Measurements from ENCODE around the gene PPEF1.

The PPEF1 gene

GRCh38 chrX:18707426-18708049 lies at the start of gene PPEF1:
Gene PPEF1, plus strand, starts transcription at chrX:18707645. Its CDS starts 136 bp downstream, at chrX:18707781.
- DNase-seq, result no peak

GRCh38 chrX:18661273-18661672 lies 46.2 kb upstream of the PPEF1 start:
- no peak for DNase-seq

- no peak for DNase-seq
Measured at GRCh38 chrX:18664947-18665346, 42.5 kb upstream of the PPEF1 start.

- DNase-seq, result no peak
Measured at GRCh38 chrX:18666614-18667013, 40.8 kb upstream of the PPEF1 start.

- peak; percentile 40 for DNase-seq
Measured at GRCh38 chrX:18668071-18668835, 39.2 kb upstream of the PPEF1 start.

- no peak for DNase-seq
Measured at GRCh38 chrX:18672008-18672407, 35.4 kb upstream of the PPEF1 start, which contains the start of gene RS1. Gene RS1, minus strand, starts transcription at chrX:18672108. Its CDS starts 40 bp downstream, at chrX:18672068.

- no peak for DNase-seq
Measured at GRCh38 chrX:18674417-18674787, 33.0 kb upstream of the PPEF1 start.

- DNase-seq, result peak; percentile 92
Measured at GRCh38 chrX:18674788-18675735, 32.4 kb upstream of the PPEF1 start.

GRCh38 chrX:18676050-18676449 lies 31.4 kb upstream of the PPEF1 start:
- no peak for DNase-seq

GRCh38 chrX:18676470-18676869 lies 31.0 kb upstream of the PPEF1 start:
- DNase-seq, result no peak

- no peak for DNase-seq
Measured at GRCh38 chrX:18677161-18677869, 30.1 kb upstream of the PPEF1 start.

- no peak for DNase-seq
Measured at GRCh38 chrX:18681996-18682395, 25.4 kb upstream of the PPEF1 start.

GRCh38 chrX:18682979-18683387 lies 24.5 kb upstream of the PPEF1 start:
- no peak for DNase-seq

- no peak for DNase-seq
Measured at GRCh38 chrX:18687856-18688495, 19.5 kb upstream of the PPEF1 start.

- DNase-seq, result no peak
Measured at GRCh38 chrX:18691431-18691830, 16.0 kb upstream of the PPEF1 start.

- no peak for DNase-seq
Measured at GRCh38 chrX:18692541-18692940, 14.9 kb upstream of the PPEF1 start.

- no peak for DNase-seq
Measured at GRCh38 chrX:18696653-18697052, 10.8 kb upstream of the PPEF1 start.

- DNase-seq, result no peak
Measured at GRCh38 chrX:18698737-18699650, 8.5 kb upstream of the PPEF1 start.

GRCh38 chrX:18701621-18702361 lies 5.7 kb upstream of the PPEF1 start:
- no peak for DNase-seq

All from retina (tissue), 1 donor.